WI38 (cell line): ENCODE results near the gene ADAMTSL1.

Source experiments
- H3K4me3 ChIP-seq: 2 replicates; pipeline ENCODE4 v1.5.1; 2011; ENCODE audit warnings: low read depth, mild to moderate bottlenecking, control low read depth, low read length
- TF ChIP-seq, protein P1 (sequence below): IDR thresholded peaks from 2 replicates; pipeline ENCODE4 v1.5.1; 2012; ENCODE audit warnings: low read depth, mild to moderate bottlenecking, control low read depth, low read length

The ADAMTSL1 gene

DNA sequence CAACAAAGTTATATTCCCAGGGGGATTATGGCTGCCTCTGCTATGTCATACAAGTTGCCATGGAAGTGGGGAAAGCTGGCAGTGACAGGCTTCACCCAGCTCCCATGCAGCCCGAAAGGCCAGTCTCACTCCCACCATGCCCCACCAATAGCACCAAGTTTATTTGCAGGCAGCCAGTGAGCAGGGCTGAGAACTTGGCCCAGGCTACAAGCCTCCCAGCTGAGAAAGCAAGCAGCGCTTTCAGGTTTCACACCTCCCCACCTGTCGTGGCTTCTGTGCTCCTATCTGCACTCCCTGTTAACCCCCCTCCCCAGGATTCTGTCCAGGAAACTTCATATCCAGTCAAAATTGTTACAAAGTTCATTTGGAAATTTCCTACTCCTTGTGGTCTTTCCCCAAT, 404.0 kb downstream of the ADAMTSL1 start:
- TF ChIP-seq, protein P1, sequence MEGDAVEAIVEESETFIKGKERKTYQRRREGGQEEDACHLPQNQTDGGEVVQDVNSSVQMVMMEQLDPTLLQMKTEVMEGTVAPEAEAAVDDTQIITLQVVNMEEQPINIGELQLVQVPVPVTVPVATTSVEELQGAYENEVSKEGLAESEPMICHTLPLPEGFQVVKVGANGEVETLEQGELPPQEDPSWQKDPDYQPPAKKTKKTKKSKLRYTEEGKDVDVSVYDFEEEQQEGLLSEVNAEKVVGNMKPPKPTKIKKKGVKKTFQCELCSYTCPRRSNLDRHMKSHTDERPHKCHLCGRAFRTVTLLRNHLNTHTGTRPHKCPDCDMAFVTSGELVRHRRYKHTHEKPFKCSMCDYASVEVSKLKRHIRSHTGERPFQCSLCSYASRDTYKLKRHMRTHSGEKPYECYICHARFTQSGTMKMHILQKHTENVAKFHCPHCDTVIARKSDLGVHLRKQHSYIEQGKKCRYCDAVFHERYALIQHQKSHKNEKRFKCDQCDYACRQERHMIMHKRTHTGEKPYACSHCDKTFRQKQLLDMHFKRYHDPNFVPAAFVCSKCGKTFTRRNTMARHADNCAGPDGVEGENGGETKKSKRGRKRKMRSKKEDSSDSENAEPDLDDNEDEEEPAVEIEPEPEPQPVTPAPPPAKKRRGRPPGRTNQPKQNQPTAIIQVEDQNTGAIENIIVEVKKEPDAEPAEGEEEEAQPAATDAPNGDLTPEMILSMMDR = no peak
- no peak overlapping the region for H3K4me3 ChIP-seq

DNA sequence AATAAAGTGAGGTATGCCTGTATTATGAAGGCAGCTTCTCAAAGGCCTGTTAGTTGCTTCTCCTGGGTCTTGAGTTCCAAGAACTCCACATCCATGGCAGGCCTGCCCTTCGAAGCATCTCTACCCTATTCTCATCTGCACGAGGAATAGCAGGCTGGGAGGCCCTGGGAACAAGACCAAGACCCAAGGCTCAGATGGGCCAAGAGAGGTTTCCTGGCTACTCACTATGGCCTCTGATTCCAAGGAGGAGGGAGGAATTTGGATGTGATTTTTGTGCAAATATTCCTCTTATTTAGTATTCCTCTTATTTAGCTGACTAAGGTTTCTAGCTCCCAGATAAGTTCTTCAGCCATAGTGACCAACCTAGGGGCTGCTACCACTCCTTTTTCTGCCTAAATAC, 407.8 kb downstream of the ADAMTSL1 start:
- TF ChIP-seq, protein P1 = no peak
- H3K4me3 ChIP-seq = no peak overlapping the region

DNA sequence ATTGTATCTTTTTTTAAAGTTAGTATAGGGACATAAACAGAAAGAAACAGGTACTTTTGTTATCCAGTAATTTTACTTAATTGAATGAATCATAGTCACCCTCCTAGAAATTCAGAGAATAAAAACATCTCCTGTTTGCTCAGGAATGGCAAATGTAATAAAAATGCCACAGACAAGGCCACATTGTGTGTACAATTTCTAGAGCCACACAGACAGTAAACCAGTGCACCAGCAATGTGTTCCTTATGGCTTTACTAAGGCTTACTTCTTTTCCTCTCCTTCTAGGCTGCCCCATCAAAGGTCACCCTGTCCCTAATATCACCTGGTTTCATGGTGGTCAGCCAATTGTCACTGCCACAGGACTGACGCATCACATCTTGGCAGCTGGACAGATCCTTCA, 413.6 kb downstream of the ADAMTSL1 start:
- H3K4me3 ChIP-seq = no peak overlapping the region
- TF ChIP-seq, protein P1 = no peak

DNA sequence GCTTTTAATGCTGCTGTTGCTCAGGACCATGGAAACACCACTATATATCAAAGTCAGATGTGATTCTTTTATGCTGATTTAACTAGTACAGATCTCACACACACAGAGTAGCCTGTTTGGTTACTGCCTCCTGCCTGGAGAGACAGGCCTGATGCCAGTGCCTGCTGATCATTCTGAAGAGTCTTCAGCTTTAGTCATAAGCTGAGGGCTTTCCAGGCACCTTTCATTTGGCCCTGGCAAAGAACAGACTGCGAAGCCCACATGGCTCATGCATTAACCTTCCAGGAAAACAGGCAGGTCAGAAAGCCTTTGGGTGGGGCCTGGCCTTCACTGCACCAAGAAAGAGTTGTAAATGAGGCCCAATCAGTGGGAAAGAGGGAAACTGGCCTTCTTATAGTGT, 414.3 kb downstream of the ADAMTSL1 start:
- H3K4me3 ChIP-seq = no peak overlapping the region
- TF ChIP-seq, protein P1 = no peak

DNA sequence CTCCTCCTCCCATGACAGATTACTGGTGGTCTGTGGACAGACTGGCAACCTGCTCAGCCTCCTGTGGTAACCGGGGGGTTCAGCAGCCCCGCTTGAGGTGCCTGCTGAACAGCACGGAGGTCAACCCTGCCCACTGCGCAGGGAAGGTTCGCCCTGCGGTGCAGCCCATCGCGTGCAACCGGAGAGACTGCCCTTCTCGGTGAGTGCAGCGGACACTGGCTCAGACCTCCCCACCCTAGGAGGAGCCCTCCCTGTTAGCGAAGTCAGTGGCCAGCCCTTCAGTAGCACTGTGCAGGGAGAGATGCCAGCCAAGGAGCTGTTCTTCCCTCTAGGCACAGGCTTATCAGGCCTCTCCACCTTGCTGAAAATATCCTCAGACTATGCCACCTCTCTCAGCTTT, 415.6 kb downstream of the ADAMTSL1 start:
- no peak overlapping the region for H3K4me3 ChIP-seq
- TF ChIP-seq, protein P1 = no peak

DNA sequence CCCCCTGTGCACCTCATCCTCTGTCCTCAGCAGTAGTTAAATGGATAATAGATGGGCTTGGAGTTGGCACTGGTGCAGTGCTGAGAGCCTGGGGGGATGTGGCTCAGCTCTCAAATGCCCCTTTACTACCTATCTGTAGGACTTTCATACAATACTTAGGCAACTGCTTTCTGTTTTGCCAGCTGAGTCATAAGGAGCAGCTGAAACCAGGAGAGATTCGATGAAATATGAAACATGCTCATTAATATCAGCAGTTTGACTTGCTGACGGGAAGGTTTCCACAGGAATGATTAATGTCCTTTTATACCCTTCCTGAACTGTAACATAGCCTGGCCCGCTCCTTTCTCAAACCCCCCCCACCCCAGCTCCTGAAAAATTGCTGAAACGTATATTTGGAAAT, 416.4 kb downstream of the ADAMTSL1 start:
- TF ChIP-seq, protein P1 = no peak
- no peak overlapping the region for H3K4me3 ChIP-seq

DNA sequence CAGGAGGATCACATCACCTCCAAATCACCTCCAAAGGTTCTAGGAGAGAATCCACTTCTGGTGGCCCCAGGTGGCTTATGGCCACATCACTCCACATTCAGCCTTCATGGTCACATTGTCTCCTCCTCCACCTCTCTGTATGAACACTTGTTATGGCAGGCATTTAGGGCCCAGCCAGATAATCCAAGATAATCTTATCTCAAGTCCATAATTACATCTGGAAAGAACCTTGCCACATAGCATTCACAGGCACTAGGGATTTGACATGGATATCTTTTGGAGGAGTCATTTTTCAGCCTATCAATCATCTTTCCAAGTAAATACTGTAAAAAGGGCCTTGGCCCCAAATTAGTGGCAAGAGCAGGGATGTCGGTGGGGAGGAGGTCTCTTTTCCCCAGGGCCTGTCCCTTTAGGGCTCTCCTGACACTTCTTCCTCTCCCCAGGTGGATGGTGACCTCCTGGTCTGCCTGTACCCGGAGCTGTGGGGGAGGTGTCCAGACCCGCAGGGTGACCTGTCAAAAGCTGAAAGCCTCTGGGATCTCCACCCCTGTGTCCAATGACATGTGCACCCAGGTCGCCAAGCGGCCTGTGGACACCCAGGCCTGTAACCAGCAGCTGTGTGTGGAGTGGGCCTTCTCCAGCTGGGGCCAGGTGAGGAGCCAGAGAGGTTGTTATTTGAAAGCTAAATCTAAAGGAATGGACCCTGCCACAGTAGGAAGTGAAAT, 418.2 kb downstream of the ADAMTSL1 start:
- TF ChIP-seq, protein P1 = no peak
- H3K4me3 ChIP-seq = no peak overlapping the region
